ENCODE results near the gene ATXN2L.

DNA sequence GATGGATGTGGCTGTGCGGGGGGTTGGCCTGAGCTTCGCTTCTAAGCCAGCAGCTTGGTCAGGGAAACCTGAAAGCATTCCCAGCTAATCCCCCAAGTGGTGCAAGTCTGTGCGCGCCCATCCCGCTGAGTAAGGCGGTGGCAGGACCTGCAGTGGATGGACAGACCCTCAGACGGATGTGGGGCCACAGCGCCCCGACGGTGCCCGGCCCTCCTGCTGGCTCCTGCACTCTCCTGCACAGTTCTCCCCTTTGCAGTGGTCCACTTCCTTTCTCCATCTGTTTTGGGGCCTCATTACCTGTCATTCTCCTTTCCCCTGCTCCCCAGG lies 57.8 kb downstream of the ATXN2L start:
- TF ChIP-seq, protein P1, sequence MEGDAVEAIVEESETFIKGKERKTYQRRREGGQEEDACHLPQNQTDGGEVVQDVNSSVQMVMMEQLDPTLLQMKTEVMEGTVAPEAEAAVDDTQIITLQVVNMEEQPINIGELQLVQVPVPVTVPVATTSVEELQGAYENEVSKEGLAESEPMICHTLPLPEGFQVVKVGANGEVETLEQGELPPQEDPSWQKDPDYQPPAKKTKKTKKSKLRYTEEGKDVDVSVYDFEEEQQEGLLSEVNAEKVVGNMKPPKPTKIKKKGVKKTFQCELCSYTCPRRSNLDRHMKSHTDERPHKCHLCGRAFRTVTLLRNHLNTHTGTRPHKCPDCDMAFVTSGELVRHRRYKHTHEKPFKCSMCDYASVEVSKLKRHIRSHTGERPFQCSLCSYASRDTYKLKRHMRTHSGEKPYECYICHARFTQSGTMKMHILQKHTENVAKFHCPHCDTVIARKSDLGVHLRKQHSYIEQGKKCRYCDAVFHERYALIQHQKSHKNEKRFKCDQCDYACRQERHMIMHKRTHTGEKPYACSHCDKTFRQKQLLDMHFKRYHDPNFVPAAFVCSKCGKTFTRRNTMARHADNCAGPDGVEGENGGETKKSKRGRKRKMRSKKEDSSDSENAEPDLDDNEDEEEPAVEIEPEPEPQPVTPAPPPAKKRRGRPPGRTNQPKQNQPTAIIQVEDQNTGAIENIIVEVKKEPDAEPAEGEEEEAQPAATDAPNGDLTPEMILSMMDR (IDR thresholded peaks at IDR 0.05): no peak
- TF ChIP-seq POLR2A (IDR thresholded peaks at IDR 0.05): no peak

Data from testis (tissue), 2 donors.